HL-60/S4 treated with phorbol 12-myristate 13-acetate at 8.2 ng/mL for 4 days and 3 days (cell line): ENCODE results near the gene ZFAND2B.

Experiments used
- in situ Hi-C: fragments of 300-500 bp; cut with MboI; formaldehyde crosslinking; loops from 2 replicates; pipeline ENCODE4 v1.15.0; 2022; ENCODE audit warnings: low sequenced_read_pairs

Gene ZFAND2B

DNA sequence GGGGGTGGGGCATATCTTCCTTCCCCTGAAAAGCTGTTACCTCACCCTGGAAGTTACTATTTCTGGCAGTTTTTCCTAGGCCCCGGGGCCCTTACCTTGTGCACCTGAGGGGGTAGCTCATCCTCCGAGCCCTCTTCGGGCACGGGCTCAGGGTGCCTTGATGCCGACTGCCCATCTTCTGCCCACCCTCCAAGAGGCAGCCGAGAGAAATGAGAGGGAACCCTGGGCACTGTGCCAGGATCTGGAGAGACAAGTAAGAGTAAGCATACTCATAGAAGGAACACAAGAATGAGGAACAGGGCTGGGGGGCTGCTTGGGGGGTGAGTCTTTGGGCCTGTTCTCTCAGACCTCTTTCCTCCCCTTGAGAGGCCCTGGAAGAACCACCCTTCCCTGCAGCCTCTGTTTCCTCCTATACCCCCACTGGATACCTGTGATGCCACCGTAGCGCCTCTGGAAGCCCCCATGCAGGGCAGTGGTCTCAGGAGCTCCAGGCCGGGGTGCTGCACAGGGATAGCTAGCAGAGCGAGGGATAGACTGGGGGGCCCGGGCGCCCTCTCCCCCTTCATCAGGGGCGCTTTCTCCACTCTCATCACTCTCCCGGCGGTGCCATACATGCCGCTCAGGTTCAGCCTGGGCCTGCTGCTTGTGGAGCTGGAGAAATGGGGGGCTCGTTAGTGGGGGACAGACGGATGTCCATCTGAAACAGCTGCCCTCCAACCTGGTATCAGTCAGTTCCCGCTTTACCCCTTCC lies 14.2 kb downstream of the ZFAND2B start:
- in situ Hi-C loops, result no loop called here

DNA sequence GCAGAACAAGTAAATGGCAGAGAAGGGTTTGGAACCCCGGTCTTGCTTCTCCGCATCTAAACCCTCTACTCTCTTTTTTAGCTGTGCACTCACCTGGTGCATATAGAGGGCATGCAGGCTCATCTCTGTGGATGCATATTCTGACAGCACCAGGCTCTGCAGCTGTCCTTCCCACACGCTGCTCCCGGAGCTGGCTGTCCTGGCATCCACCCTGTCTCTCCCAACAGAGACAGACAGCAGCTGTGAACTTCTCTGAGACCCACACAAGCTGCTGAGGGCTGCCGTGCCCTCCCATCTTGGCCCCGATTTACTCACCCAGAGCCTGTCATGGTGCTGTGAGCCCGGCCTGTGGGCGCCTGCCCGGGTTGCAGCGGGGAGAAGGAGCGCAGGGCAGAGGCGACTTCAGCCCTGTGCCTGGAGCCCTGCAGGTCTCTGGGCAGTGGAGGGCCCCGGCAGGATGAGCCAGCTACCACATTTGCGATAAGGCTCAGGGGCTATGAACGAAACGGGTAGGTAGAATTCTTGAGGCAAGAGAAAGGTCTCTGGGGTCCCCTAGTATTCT lies 15.5 kb downstream of the ZFAND2B start:
- in situ Hi-C loops, result no loop called here

DNA sequence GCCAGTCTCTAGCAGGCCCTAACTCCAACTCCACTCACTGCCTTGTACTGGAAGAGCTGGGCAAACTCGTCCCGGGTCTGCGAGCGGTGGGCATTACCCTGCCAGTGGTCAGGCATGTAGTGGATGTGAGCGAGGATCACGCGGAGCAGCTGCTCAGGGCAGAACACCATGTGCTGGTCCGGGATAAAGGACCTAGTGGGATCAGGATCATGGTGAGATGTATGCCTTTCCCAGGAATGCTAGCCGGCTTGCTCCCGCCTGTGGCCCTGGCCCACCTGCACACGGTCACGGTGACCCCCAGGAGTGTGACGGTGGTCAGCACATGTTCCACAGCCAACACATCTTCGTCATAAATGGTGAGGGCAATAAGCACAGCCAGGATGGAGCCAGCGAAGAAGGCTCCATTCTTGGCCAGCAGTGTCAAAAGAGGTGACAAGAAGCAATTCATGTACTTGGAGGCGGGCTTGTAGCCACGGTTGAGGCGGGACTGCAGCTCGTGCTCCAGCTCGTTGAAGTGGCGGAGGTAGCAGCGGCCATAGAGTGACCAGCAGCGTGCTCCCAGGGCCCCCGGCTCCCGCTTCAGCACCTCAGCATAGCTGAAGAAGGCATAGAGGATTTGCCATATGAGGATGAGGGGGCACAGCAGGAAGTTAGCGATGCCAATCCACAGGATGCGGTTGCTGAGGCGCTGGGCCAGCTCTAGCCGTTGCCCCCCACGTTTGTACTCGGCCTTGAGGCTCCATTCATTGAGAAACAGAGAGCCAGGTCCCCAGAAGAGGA lies 17.4 kb downstream of the ZFAND2B start:
- in situ Hi-C loops, result no loop called here

DNA sequence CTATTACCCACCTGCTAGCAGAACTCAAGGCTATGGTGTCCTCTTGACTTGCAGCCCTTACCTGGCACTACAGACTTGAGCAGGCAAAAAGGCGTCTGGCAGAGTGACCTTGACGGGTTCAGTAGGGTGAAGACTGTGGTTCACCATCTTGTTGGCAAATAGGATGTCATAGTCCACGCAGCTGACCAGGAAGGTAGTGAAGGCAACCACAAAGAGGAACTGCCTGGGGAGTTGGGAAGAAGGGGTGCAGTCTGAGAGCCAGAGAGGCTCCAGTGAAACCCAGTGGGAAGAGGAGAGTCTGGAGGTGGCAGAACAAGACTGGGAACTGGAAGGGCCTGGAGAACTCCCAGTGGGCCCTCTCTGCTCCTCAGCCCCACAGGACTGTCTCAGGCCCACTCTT lies 18.8 kb downstream of the ZFAND2B start:
- in situ Hi-C loops, result no loop called here

DNA sequence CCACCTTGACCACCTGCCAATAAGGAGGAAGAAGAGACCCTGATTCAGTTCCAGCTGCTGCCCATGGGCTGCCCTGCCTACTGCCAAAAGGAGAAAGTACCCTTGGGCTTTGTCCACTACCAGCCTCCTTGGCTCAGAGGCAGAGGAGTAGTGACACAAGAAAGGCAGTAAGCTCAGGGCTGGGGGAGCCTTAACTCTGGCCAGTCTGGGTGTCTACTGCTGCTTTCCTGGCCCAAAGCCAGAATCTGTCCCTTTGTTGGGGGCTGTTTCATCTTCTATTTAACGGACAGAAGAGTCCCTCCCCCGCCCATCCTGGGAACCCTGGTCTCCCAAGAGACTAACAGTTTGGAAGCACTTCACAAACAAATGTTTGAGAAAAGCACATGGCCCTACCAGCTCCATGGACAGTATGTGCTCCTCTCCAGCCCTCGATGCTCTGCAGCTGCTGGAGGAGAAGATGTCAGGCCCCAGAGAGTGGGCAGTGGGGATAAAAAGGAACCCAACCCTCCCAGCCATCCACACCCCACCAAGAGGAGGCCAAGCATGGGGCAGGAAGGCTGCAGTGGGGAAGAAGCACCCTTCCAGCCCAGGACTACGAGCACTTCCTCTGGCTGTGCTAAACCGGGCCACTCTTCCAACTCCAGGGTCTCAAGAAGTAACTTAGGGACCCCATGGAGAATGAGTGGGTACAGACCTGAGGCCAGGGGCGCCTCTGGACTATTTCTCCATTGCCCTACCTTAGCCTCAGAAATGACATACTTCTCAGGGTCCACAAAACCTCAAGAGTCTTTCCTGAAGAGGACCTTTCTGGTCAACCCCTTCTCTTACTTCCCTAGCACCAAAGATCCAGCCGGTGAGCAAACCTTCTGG lies 21.7 kb downstream of the ZFAND2B start:
- in situ Hi-C loops, result no loop called here

DNA sequence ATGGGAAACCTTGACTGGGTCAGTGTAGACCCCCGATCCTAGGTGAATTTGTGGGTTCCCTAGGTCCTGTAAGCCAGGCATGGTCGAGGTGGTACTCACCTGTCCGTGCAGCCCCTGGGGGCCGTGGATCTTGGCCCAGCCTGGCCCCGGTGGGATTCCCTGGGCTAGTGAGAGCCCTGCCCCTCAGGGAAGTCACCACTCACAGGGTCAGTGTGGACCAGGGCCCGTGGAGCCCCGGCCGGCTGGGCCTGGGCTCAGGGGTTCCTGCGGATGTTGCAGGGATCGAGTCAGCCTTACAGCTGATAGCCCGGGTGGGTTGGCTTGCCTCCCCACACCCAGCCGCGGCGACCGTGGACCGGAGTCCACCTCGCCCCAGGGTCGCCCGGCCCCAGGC lies 22.3 kb downstream of the ZFAND2B start:
- in situ Hi-C loops, result no loop called here

DNA sequence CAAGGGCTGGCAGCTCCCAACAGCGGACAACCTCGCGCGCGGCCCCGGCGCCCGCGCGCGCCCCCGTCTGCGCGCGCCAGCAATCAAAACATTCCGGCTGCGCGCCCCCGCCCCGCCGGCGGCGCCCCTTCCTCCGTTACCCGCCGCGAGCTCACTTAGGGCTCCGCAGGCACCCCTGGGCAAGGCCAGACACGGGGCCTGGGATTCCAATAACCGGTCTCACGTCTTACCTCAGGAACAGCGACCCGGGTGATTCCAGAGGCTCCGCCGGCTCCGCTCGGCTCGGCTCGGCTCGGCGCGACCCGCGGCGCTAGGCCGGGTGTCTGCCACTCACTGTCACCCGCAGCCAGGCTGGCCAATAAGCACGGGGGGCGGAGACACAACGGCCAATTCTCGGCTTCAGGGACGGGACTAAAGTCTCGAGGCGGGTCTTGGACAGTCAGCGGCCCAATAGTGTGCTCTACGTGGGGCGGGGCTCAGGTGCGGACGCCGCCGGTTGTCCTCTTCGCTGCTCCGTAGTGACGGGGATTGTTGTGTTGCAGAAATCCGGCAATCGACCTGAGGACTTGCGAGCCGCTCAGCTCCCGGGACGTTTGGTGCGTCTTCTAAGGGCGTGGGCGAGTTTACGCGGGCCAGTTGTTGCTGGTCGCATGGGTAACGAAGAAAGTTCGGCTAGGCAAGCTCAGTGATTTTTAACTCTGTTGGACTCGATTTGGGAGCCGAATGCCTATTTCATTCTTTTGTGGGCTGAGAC lies 22.9 kb downstream of the ZFAND2B start, which contains the start of the genes ANKZF1 and ATG9A:
ANKZF1 (plus strand) TSS at position 502 of the 754 bp plus-strand sequence. CDS start 452 bp downstream, outside the sequence.
ATG9A (minus strand) TSS at position 332 of the 754 bp plus-strand sequence. CDS start 1,612 bp downstream, outside the sequence.
- in situ Hi-C loops, result no loop called here

DNA sequence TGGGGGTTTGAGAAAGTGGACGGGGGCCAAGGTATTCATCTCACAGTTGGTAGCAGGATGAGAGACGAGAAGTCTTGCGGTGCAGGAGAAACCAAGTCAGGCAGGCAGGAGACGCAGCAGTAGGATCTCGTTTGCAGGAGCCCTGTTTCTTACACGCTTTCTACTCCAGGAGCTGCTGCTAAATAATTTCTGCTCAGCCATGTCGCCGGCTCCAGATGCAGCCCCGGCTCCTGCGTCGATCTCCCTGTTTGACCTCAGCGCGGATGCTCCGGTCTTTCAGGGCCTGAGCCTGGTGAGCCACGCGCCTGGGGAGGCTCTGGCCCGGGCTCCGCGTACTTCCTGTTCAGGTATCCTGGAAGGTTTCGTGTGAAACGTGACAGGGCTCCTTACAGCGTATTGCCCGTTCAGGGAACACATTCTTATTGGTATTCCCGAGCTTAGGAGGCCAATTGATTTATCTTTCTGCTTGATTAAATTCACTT lies 23.5 kb downstream of the ZFAND2B start:
- in situ Hi-C loops, result no loop called here

DNA sequence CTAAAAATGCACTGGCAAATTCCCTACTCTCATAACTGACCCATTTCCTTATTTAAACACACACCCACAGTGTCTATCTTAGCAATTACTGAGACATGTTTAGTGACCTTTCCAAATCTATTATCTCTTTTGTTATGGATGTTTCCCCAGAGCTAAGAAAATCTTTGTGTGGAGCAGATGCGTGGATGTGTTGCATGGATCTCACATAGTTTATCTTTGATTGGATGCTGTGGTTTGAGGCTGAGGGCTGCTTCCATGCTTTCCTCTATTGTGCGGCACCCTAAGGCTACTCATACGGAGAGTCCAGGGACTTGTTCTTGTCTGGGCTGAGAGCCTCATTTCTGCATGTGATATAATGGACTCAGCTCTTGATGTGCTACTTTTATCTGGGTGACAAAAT lies 27.7 kb downstream of the ZFAND2B start:
- in situ Hi-C loops, result no loop called here

DNA sequence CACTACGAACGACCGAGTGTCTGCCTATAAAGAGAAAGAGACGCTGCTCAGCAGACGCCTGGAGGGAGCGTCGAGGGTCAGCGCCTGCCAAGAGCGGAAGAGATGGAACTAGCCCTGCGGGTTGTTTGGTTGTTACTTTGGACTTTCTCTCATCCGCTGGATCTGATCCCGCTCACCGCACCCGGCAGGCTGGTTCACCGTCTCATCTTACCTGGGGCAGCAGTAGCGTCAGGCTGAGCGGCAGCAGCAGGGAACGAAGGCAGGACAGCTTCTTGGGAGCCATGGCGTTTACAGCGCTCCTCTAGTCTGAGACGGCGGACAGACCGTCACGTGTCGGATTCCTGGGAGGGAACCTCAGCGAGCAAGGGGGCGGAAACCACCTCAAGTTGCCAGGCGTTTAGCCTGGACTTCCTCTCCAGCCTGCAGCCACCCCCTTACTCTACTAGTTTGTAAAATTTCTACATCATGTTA lies 36.7 kb downstream of the ZFAND2B start:
- in situ Hi-C loops, result no loop called here

DNA sequence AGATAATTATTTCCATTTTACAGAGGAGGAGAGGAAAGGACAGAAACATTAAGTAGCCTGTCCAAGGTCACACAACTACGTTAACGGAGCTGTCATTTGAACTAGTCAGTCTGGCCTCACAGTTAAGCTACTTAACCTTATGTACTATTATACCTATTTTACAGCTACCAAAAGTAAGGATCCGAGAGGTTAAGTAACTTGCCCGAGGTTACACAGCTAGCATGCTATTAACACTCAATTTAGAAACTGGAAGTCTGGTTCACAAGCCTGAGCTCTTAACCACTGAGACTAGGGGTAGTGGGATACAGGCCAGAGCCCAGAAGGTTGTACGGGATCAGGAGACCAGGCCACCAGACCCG lies 38.2 kb downstream of the ZFAND2B start:
- in situ Hi-C loops, result no loop called here

DNA sequence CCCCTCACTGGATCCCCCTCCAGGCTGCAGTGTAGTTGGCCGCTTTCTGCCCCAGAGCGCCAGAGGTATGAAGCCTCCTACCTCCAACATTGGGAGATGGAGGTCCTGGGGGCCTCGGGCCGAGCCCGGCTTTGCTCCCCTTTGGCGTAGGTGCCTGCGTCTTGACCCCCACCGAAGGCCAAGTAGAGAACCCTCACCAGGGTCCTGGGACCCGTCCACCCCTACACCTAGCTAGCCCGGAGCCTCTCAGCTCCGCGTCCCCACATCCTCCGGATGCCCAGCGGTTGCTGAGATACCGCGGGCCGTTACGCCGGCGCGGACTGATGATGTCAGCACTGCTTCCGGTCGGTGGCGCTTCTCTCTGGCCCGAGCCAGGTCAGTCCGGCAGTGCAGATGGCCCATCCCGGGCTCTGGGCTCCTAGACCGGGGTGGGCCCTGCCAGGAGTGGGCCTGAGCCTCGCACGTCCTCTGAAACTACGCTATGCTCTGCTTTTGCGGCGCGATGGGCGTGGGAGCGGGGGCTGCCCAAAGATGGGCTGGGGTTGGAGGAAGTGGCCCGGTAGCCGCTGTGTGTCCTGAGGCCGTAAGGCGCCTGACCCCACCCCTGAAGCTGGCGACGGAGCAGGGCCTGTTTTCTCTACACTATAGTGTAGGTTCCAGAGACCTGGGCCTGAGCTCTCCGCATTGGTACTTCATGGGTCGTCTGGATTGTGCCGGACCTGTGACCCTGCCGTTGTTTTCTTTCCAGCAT lies 38.7 kb downstream of the ZFAND2B start, which contains the start of the genes GLB1L and STK16:
GLB1L (minus strand) TSS at position 297 of the 751 bp plus-strand sequence. CDS start 1,871 bp downstream, outside the sequence.
STK16 (plus strand) TSS at position 332 of the 751 bp plus-strand sequence. CDS start 521 bp downstream, outside the sequence.
- in situ Hi-C loops, result no loop called here

DNA sequence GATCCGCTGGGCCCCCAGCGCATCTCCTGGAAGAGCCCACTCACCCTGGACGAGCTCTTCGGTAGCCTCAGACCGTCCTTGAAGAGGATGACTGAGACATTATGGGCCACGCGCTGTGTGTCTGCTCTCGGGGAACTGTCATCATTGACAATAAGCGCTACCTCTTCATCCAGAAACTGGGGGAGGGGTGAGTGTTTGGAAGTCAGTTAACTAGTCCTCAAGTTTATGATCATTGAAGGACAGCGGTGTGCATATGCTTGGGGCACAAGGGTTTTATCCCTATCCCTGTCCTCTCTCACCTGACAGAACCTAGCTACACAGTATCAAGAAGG lies 39.3 kb downstream of the ZFAND2B start:
- in situ Hi-C loops, result no loop called here

DNA sequence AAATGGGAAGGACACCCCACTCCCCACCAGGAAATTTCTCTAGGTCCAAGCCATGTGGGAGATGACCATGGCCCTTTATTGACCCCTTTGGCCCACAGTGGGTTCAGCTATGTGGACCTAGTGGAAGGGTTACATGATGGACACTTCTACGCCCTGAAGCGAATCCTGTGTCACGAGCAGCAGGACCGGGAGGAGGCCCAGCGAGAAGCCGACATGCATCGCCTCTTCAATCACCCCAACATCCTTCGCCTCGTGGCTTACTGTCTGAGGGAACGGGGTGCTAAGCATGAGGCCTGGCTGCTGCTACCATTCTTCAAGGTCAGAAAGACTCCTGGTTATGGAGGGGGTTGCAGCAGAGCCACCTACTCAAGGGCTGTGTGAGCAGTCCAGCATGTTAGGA lies 40.0 kb downstream of the ZFAND2B start:
- in situ Hi-C loops, result no loop called here

DNA sequence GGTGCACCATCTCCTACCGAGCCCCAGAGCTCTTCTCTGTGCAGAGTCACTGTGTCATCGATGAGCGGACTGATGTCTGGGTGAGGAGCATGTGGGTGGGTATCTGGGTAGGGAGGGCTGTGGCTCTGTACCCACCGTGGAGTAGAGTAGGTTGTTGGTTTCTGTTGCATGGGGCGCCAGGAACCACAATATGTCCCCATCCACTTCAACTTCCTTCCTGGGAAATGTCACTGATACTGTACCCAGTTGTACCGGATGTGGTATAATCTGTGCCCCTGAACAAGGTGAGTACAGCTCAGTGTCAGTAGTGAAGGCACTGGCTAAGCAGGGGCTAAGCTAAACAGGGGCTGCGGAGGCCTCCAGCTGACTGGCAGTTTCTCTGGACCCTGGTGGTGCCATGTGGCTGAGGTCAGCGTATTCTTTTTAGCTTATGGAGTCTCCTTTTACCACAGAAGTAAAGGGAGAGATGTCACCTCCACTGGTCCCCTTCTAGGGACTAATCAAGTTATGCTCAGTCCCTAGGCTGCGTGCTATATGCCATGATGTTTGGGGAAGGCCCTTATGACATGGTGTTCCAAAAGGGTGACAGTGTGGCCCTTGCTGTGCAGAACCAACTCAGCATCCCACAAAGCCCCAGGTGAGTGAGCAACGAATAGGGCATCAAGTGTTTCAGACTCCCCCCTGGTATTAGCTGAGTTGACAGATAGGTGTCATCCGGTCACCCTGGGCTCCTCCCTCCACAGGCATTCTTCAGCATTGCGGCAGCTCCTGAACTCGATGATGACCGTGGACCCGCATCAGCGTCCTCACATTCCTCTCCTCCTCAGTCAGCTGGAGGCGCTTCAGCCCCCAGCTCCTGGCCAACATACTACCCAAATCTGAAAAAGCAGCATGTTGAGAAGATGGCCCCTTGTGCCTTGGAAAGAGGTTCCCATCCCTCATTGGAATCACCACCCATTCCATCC lies 41.4 kb downstream of the ZFAND2B start:
- in situ Hi-C loops, result no loop called here

DNA sequence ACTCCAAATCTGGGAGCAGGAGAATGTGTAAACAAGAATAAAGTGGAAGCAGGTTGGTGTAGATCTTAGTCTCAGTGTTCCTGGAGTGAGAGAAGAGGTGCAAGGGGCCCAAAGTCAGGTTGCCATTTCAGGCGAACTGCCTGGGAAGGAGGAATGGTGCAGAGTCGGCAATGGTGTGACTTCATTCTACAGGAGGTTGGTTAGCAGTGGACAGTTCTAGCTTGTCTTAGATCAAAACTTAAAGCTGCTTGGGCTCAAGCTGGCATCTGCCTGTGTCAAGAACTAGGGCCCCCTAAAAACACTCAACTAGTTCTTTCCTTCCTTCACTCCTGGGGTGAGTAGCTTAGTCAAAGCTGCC lies 42.2 kb downstream of the ZFAND2B start:
- in situ Hi-C loops, result no loop called here

DNA sequence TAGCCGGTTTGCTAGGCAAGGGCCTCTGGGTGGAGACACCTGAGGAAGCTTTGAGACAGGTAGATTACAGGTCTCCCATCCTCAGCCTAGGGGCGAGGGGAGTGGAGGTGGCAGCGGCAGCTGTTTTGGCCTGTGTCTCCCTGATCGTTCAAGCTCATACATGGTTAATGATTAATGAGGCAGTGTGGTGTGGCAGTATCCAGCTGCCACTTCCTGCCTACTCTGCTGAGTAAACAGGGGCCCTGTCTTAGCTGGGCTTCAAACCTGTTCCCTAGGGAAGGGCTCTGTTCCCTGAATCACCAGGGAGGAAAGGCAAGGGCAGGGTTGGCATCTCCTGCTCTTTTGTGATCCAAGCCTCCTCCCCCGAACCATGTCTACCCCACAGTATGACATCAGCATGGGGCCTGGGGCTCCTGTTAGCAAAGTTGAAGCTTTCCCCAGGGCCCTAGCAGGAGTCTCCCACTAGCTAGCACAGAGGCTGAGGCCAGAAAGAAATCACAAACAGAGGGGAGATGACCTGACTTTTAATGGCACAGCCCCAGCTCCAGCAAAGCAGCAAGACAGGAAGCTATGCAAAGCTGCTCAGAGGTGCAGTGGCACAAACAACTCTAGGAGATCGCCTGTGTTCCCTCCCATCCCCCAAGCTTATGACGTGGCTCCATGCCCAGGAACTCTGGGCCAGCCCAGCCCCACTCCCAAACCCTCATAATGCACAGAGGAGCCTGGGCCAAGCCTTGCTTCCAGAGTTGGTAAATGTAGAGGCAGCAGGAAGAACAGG lies 42.8 kb downstream of the ZFAND2B start:
- in situ Hi-C loops, result no loop called here
